DMS114 treated with DMSO at 0.1 percent for 48 hours (cell line): ENCODE results near the gene ATXN7L3.

ENCODE experiments used
- DNase-seq: peaks from one replicate; lab custom pipeline; 2025; ENCODE audit not compliant: unreplicated experiment; lab: John Stamatoyannopoulos, UW

The ATXN7L3 gene

DNA sequence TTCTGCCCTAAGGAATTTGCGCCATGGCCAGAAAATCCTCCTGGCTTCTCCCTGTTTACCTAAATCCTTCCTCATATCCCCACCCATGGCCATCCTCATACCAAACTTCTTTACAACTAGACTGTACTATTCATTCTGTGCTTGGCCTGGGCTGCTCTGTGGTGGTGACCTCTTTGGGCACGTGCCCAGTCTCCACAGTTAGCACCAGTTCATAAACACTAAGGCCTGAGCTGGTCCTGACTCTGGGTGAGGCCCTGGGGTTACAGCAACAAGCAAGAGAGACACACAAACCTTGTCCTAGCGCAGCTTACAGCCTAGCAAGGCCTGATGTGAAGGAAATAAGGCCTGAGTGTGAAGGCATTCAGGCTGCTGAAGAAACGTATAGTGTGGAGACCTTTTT is 3.1 kb upstream of the ATXN7L3 start:
- no peak for DNase-seq

DNA sequence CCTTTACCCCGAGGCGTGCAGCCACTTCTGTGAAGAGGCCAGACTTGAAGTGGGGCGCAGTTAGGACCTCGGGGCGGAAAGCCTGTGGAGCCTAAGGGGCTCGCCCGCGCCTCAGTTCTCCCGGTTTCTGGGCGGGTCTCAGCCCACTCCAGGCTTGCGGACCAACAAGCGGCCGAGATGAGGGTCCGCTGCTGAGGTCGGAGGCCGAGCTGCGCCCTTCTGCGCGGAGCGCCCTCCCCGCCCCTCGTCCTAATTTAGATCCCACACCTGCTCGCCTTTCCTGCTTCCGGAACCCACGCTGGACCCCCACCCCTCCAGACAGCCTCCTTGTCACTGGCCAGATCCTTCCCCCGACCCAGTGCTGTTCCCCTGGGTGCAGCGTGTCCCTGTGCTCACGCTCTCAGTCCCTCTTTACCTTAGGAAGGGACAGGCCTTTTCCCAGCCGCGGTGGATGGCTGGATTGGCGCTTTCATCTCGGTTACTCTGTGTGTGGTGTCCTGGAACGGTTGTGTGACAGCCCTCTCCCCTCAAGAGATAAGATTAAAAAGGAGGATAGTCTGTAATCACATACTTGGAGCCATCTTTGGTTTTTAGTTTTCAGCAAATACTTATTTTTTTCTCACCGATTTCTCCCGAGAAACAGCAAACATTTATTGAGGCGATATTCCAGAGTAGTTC is 933 bp upstream of the ATXN7L3 start:
- no peak for DNase-seq

DNA sequence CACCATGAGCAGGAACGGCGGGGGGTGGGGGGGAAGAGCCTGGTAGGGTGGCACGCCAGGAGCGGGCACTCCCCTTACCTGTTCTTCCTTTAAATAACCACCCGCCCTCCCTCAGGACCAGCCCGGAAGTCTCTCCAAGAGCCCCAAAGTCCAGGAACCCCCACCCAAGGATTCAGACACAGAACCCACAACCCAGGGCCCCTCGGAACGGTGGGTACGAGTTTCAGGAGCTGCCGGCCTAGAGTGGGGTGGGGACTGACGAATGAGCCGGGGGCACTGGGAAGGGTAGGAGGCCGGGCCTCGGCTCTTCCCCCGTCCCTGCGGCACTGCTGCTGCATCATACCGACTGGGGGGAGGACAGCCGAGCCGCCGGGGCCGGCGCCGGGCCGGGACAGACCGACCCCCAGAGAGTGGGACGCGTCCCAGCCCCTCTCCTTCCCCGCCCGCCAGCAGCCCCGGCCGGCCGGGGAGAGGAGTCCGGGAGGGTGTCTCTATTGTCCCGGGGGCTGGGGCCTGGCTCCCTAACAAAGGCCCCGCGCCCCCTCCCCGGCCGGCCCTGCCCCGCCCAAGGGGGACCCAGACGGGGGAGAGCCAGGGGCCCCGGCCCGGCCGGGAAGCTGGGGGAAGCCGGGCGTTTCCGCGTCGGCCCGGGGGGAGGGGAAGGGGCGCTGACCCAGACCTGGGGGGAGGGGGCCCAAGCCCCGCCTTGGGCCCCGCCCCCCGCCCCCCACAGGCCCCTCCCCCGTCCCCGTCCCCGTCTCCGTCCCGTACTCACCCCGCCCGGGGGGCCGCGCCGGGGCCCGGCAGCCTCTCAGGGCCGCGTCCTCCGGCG is 747 bp downstream of the ATXN7L3 start:
- no peak for DNase-seq

DNA sequence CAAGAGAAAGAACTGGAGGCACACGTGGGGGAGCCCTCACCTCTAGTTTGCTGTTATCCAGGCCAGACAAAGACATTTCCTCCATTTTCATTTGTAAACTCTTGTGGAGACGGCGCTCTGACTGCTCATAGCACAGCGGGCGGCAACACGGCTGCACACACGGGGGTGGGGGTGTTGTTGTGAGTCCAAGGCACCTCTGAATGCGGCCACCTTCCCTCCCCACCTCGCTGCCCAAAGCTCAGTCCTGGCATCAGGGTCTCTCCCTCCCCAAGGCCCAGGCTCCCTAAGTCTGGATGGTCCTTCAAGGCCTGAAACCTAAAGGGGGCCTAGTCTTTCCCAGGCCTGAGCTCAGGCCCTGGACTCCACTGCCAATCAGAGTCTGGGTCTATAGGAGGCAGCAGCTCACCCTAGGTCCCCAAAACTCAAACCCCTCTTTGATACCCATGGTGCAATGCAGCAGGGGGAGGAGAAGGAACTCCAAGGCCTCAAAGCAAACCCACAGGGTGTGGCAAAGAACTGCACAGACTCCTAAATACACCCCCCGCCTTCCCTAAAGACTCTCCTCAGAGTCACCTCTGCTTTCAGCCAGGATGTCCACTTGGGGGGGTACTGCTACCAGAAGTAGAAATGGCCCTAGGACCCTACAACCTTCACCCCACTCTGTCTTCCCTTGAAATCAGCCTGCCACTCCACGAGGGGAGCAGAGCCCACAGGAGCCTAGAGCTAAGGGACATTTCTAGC is 1.5 kb downstream of the ATXN7L3 start:
- DNase-seq, result no peak

DNA sequence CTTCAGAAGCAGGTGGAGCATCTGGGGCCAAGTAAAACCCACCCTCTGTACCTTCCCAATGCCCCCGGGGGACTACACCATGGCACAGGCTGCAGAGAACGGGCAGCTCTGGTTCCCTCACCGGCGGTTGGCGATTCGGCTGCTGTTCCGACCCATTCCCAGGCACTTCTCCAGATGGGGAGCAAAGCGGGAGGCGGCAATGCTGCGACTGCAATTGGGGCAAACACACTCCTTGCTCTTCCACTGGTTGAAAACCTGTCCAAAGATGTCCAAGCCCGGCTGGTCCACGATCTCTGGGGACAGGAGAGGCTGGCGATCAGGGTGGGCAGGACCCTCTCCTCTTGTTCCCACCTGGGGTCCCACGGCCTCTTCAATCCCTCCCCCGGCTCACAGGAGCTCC is 2.6 kb downstream of the ATXN7L3 start:
- DNase-seq, result no peak

DNA sequence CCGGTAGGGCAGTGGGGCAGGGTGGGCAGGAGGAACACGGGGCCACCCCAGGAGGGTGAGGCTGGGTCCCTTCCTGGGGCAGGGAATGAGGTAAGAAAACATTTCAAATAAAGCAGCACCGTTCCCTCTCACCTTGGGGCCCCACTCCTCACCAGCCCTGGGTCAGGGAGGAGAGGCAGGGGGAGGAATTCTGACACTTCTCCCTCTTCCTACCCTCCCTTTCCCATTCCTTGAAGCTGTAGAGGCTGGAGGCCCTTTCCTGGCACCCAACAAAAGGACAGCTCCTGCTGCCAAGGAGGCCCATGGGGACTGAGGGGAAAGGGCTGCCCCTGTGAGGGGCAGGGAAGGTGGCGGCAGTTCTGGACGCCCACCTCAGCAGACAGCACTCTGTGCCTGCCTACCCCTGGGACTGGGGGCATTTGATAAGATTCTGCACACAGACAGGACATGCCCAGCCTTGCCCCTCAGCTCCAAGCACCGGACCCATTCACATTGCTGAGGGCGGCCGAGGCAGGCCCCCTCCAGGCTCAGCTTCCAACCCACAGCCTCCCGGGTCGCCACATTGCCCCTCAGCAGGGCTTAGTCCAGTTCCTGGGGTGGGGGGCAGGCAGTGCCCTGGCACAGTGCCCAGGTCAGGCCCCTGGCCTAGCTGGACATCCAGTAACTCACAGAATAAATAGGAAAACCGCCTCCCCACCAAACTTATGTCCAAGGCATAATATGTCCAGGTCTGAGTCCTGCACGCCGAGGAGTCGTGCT is 6.2 kb downstream of the ATXN7L3 start:
- no peak for DNase-seq

DNA sequence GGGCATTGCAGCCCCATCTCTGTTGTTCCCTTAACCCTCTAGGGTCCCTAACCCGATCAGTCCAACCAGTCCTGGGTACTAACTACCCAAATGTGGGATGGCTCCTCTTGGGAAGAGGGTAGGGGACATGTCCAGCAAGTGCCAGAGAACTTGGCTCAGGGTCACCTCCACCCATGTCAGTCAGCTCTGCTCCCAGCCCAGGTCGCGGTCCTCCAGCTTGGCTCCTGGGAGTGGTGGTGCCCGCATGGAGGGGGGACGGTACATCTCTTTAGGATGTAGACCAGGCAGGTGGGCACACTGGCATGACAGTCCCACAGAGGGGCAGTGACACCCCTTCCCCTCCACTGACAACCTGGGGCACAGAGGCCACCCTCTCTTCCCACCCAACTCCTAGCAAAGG is 6.9 kb downstream of the ATXN7L3 start:
- DNase-seq, result no peak

DNA sequence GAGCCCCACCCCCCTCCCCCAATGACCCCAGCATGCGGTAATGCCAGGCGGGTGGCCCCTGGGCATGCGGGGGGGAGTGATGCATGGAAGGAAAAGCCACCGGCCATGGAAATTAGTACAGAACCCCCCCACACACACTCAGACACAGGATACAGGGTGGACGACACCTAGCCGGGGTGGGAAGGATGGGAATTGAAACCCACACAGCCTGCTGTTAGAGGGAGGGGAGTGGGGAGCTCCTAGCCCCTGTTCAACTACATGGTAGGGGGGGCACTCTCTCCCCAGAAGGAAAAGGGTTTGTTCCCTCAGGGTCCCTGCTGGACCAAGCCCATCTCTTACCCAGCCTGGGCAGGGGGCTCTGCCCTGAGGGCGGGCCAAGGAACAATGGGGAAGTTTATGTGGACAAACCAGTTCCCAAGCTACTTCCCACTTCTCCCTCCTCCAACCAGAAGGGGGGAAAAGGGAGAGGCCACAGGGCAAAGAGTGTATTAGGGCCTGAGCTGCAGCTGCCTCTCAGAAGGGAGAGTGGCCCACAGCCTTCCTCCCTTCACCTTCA is 7.7 kb downstream of the ATXN7L3 start:
- no peak for DNase-seq

DNA sequence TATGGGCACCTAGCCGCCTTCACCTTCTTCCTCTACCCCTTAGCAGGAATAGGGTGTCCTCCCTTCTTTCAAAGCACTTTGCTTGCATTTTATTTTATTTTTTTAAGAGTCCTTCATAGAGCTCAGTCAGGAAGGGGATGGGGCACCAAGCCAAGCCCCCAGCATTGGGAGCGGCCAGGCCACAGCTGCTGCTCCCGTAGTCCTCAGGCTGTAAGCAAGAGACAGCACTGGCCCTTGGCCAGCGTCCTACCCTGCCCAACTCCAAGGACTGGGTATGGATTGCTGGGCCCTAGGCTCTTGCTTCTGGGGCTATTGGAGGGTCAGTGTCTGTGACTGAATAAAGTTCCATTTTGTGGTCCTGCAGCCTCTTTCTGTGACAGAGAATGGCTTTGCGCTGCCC is 8.3 kb downstream of the ATXN7L3 start:
- no peak for DNase-seq

DNA sequence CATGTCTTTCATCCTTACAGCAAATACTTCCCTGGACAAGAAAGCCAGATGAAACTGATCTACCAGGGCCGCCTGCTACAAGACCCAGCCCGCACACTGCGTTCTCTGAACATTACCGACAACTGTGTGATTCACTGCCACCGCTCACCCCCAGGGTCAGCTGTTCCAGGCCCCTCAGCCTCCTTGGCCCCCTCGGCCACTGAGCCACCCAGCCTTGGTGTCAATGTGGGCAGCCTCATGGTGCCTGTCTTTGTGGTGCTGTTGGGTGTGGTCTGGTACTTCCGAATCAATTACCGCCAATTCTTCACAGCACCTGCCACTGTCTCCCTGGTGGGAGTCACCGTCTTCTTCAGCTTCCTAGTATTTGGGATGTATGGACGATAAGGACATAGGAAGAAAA is 9.2 kb downstream of the ATXN7L3 start:
- DNase-seq, result no peak

DNA sequence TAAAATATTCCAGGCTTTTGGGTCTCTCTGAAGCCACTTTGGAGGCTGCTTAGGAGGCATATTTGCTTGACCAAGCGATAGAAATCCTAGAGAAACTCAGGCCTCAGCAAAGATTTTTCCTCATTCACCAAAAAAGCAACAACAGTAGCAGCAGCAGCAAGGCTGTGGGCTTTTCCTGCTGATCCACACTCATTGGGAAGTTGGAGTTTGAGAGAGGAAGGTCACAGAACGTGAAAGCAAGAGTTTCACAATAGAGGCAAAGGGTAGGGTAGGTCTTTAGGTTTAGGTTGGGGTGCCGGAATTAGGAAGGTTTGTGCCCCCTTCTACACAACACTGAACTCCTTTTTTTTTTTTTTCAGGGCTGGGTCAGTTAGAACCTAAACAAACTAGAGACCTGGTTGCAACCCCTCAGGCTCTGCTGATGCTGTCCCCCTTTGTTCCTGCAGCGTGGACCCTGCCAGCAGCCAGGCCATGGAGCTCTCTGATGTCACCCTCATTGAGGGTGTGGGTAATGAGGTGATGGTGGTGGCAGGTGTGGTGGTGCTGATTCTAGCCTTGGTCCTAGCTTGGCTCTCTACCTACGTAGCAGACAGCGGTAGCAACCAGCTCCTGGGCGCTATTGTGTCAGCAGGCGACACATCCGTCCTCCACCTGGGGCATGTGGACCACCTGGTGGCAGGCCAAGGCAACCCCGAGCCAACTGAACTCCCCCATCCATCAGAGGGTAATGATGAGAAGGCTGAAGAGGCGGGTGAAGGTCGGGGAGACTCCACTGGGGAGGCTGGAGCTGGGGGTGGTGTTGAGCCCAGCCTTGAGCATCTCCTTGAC is 10.9 kb downstream of the ATXN7L3 start:
- DNase-seq, result no peak

DNA sequence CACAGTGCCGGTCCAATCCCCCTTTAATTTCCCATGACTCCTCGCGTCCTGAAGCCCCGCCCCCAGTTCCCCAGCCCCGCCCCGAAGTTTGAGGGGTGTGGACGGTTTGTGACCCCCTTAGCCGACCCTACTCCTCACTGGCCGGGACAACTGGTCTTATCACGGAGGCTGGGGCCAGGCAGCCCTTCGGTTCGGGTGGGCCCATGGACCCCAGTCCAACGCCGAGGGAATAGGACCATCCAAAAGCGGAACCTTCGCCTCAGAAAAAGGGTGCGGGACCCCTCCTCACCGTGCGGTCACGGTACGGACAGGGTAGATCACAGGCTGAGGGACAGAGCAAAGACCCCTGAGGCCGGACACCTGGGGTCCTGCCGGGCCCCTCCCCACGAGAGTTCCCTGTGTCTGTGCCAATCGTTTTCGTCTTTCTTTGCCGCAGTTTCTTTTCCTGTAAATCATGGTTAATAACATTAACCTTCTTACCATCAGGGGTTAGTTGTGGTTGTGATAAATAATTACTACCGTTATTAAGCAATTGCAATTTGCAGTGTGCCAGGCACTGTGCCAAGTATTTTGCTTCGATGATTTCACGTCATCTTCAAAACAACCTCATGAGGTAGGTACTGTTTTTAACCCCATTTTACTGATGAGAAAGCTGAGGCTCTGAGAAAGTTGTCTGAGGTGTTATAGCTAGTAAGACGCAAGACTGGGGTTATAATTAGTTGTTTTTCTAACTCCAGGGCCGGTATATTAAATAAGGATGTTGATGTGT is 12.4 kb downstream of the ATXN7L3 start:
- no peak for DNase-seq

DNA sequence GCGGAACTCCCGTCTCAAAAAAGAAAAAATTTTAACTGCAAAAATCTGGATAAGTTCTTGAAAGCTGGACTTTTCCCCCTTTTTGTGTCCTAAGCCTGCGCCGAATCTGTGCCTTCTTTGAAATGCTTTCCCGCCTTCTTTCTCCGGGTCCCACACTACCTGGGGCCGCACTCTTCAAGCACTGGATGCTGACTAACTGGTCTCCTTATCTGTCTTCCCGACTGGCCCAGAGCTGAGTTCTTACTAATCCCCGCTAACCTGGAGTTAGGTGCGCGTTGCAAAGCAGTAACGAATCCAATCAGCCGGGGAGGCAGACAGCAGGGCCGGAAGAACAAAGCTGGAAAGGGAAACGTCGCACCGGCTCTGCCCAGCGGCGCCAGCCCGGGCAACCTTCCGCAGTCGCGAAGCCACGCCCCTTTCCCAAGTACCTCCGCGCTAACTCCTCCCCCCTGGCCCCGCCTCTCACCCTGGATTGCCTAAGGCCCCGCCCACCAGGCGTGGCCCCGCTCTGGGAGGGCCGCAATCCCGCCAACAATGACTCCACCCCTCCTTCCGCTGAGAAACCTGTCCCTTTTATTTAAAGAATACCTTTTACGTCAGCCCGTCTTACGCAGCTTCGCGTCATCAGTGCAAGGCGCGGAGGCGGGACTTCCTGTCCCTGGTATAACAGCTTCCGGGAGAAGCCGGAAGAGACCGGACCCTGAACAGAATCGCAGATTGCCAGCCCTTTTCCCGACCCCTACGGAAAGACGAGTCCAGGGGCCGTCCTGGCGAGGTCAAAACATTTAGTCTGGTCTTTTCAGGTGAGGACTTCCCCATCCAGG is 13.2 kb downstream of the ATXN7L3 start, which contains the start of gene TMUB2:
TMUB2 (plus strand) TSS at position 666 of the 824 bp plus-strand sequence. CDS start 737 bp downstream, outside the sequence.
- DNase-seq, result peak; percentile 99

DNA sequence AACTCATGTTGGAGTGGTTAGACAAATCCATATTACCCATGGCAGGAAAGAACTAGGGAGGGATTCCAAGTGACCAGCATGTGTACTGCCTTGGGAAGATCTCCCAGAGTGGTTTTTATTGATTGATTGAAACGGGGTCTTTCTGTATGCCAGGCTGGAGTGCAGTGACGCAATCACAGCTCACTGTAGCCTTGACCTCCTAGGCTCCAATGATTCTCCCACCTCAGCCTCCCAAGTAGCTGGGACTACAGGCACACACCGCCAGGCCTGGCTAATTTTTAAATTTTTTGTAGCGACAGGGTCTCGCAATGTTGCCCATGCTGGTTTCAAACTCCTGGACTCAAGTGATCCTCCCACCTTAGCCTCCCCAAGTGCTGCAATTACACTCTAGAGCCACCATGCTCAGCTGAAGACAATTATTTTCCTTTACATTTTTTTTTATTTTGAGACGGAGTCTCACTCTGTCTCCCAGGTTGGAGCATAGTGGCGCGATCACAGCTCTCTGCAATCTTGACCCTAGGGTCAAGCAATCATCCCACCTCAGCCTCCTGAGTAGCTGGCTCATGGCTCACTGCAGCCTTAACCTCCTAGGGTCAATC is 15.4 kb downstream of the ATXN7L3 start:
- DNase-seq, result no peak

DNA sequence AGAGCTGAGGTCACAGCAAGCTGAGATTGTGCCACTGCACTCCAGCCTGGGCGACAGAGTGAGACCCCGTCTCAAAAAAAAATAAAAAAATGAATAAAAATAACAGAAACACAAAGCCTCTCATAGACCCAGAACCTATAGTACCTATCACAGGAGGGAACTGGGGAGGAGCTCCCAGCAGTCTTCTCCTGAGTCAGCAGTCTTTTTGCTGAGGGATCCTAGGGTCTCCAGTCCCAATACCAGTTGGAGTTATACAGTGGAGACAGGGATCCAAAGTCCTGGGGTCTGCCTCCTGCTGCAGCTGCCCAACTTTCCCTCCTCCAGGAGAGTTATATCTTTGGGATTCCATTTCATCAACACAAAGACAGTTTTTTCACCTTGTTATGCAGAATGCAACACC is 16.7 kb downstream of the ATXN7L3 start:
- no peak for DNase-seq

DNA sequence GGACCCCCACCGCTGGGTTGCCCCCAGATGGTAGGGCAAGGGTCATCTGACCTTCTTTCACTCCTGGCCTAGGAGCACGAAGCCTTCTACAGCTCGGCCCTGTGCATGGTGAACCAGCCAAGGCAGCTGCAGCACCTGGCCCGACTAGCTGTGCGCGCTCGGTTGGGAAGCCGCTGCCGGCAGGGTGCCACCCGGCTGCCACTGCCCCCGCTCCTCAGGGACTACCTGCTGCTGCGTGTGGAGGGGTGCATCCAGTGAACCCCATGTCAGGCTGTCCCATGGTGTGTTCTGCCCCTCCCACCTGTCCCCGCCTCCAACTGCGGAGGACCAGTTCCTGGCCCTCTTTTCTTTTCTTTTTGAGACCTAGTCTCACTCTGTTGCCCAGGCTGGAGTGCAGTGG is 21.6 kb downstream of the ATXN7L3 start:
- DNase-seq, result no peak

DNA sequence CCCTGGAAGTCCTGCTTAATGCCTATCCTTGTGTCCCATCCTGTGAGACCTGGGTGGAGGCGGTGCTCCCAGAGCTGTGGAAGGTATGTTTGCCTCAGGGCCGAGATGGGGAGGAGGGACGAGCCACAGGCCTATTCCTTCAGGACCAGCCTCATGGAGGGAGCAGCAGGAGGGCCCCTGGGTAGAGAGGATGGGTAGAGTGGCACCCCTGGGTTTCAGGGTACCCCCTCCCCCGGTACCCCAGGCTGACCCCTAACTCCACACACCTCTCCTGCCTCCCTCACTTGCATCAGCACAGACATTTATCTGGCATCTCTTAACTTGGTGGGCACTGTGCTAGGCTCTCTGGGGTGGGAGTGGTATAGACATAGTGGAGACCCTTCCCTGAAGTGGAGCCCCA is 22.0 kb downstream of the ATXN7L3 start:
- no peak for DNase-seq
